GM12872 (cell line): ENCODE measurements around the gene UAP1.

ENCODE experiments used
- CTCF ChIP-seq: IDR thresholded peaks from 3 replicates; pipeline ENCODE4 v1.5.1; 2011; ENCODE audit warnings: low read depth, mild to moderate bottlenecking, low read length, moderate library complexity; ENCODE audit not compliant: insufficient read depth

Gene UAP1

GRCh38 chr1:162578936-162579335, 17.4 kb downstream of the UAP1 start:
- no peak for TF ChIP-seq CTCF

- TF ChIP-seq CTCF: no peak
Measured at GRCh38 chr1:162580308-162580707, 18.8 kb downstream of the UAP1 start.

GRCh38 chr1:162587347-162587746, 25.8 kb downstream of the UAP1 start:
- no peak for TF ChIP-seq CTCF

- TF ChIP-seq CTCF: no peak
Measured at GRCh38 chr1:162587761-162588260, 26.3 kb downstream of the UAP1 start.

DNA sequence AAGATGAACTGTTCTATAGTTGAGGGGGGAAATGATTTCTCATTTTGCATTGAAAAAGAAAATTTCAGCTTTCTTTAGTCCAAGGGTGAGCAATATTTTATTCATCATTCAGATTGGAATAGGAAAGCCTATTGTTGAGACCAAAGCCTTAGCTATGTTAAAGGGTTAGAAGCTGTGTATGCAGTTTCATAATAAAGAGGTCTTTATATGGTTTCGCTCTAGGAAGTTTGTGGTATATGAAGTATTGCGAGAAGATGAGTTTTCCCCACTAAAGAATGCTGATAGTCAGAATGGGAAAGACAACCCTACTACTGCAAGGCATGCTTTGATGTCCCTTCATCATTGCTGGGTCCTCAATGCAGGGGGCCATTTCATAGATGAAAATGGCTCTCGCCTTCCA, 28.6 kb downstream of the UAP1 start:
- no peak for TF ChIP-seq CTCF

- TF ChIP-seq CTCF: no peak
Measured at GRCh38 chr1:162590686-162591085, 29.2 kb downstream of the UAP1 start.

- no peak for TF ChIP-seq CTCF
Measured at GRCh38 chr1:162596514-162597170, 35.1 kb downstream of the UAP1 start.

DNA sequence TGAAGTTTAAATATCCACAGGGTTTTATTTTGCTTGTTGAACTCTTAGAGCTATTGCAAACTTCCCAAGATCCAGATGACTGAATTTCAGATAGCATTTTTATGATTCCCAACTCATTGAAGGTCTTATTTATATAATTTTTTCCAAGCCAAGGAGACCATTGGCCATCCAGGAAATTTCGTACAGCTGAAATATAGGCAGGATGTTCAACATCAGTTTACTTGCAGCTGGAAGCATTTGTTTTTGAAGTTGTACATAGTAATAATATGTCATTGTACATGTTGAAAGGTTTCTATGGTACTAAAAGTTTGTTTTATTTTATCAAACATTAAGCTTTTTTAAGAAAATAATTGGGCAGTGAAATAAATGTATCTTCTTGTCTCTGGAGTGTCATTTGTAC, 37.9 kb downstream of the UAP1 start:
- TF ChIP-seq CTCF: no peak
